Measurements from ENCODE around the gene ZSCAN22.

Gene ZSCAN22

GRCh38 chr19:58379246-58379645, 52.5 kb downstream of the ZSCAN22 start:
- no peak for DNase-seq

DNA sequence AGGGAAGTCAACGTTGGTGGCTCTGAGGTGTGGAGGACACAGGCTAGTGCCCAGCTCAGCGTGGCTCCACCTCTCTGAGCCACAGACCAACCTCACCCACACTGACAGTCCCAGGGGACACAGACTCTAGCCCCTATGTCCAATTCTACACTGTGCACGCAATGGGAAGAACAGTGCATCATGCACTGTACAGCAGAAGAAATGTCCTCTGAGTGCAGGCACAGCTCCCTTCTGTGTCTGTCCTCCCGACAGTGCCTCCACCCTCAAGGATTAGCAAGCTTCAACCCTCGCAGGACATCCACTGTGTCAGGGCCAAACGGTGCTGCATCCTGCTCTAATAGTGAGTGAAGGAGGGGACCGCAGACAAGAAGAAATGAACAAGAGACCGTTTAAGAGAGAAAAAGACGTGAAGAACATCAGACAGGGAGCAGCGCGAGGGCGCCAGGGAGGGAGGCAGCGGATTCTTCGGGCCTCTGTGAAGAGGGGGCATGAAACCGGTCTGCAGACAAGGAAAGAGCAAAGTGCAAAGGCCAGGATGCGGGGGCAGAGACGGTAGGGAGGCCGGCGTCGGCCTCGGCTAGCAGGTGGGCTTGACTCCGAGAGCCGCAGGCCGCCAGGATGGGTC, 53.4 kb downstream of the ZSCAN22 start:
- no peak for DNase-seq

GRCh38 chr19:58380662-58381459, 54.1 kb downstream of the ZSCAN22 start, which contains the start of gene ZNF837:
Gene ZNF837 (minus strand): TSS chr19:58381030. CDS start chr19:58369332, 11,698 bp downstream.
- peak; percentile 98 for DNase-seq

DNA sequence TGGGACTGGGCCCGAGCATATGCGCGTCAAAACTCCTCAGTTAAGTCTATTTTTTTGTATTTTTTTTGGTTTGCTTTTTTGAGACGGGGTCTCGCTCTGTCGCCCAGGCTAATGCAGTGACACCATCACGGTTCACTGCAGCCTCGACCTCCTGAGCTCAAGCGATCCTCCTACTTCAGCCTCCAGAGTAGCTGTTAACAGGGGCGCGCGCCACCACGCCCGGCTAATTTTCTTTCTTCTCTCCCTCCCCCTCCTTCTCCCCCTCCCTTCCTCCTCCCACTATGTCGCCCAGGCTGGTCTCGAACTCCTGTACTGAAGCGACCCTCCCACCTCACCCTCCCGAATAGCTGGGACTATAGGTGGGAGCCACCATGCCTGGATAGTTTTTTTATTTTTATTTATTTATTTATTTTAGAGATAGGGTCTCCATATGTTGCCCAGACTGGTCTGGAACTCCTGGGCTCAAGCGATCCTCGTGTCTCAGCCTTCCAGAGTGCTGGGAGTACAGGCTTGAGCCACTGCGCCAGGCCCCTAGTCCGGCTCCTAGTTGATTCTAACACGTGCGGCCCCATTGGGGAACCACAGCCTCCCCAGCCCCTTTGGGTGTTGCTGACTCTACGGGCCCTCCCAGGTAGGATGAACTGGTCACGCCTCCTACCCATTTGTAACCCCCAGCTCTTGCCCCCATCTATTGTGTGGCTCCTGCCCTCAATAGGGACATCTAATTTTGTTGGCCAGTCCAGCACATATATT, 54.8 kb downstream of the ZSCAN22 start:
- no peak for DNase-seq

DNA sequence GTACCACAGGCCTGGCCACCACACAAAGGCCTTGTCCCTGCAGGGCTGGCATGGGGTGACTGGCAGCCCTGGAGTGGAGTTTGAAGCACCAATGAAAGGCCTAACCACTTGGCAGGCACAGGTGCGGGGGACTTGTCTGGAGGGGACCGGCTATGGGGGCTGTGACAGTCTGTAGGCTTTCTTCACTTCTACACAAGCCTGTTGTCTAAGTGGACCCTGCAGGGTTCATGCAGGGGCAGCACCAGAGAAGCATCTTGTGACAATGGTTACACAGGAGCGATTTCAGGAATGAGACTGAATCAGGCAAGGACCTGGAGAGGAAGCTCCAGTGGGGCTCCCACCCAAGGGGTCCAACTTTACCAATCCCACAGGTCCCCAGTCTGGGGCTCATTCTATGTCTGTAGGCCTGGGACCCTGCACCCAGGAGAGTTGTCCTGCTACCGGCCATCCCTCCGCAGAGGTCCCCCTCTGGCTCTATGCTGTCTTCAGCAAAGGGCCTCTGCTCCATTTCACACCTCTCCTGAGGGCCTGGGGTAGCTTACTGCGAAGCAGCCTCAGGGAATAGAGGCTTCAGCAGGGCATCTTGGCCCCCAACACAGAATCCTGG, 56.3 kb downstream of the ZSCAN22 start:
- DNase-seq, result no peak

DNA sequence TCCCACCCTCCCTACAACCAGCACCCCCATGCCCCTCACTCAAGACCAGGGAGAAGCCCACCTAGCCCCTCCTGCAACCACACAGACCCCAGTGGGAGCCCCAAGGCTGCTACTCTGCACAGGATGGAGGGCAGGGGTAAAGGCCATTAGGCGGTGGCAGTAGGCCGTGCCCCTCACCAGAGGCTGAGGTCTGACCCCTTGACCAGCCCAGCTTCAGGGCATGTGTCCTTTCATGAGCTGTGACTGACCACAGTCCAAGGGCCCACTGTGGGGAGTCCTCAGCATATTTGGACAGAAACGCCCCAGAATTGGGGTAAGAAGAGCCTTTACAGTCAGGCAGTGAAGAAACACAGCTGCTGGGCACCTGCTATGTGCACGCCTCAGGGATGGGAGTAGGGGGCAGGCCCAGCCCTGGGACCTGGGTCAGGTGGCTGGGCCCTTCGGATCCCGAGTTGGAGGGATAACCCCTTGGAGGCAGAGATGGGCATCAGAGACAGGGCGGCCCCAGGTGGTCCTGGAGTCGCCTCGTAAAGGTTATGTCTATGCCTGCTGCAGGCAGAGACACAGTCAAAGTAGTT, 58.6 kb downstream of the ZSCAN22 start:
- DNase-seq, result no peak

GRCh38 chr19:58385891-58386575, 59.2 kb downstream of the ZSCAN22 start:
- no peak for DNase-seq

GRCh38 chr19:58386576-58387337, 60.0 kb downstream of the ZSCAN22 start, which contains the start of gene RPS5:
Gene RPS5 (plus strand): TSS chr19:58387269. CDS start chr19:58388138, 869 bp downstream.
- peak; percentile 72 to 94 for DNase-seq

DNA sequence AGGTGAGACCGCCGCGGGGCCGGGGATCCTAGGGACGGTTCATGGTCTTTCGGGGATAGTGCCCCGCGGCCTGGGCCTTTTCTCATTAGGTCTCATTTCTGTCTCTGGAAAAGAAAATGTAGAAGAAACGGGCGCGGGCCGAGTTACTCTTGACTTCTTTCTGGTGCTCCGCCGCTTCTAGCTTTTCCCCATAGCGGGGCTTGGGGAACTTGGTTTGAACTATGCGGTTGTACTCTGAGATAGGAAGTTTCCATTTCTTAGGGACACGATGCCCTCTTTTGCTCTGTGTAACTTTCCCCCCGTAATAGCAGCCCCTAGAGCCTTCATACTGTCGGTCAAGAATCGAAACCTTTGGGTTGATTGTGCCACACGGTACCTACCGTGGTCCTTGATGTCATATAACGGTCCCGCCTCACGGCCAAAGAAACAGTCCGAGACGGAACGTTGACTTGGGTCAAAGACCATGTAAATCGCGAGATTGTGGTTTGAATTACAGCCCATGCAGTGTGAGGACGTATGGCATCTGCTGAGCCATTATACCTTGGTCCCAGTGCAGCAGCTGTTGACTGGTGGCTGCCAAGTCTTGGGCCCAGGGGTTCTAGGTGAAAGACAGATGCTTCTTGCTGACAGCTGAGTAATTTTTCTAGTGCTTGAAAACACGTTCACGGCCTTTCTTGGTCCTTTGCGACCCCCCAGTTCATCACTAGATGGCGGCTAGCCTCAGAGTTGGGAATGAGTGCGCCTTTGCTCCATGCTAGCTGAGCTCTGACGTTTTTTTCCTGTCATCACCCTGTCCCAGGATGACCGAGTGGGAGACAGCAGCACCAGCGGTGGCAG, 60.8 kb downstream of the ZSCAN22 start:
- no peak for DNase-seq

DNA sequence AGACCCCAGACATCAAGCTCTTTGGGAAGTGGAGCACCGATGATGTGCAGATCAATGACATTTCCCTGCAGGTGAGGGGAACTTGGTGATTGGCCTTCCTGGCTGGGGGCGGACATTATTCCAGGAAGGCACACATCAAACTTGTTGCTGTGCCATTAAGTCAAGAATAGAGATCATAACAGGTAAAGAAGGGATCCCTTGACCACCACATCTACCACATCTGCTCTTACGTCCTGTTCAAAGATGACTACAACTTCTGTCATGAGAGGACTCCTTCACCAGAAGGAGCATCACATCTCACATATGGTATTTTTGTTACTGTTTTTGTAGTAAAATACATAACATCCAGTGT, 61.4 kb downstream of the ZSCAN22 start:
- DNase-seq, result no peak

Data from SW 1271 (cell line).